Keratinocyte (primary cell): ENCODE measurements around the gene NRARP. TPM values are rescaled to one million over a fixed set of nuclear protein-coding genes. Genes with fewer than 3 reads are reported as not detected.

Source experiments
- DNase-seq: peaks from one replicate; pipeline ENCODE4 v3.0.0-alpha.2; 2011; ENCODE audit warnings: low read depth, missing footprints, low spot score
- FAIRE-seq: peaks from 2 replicates; lab custom pipeline; 2011; peaks lifted over from hg19 to GRCh38; lab: Jason Lieb, UNC
- H2AFZ ChIP-seq: 2 replicates; pipeline ENCODE4 v1.6.0; 2012; ENCODE audit warnings: low read length, control low read depth, inconsistent platforms; ENCODE audit not compliant: control insufficient read depth
- H3K27ac ChIP-seq: 2 replicates; pipeline ENCODE4 v1.5.1; 2011; ENCODE audit warnings: low read length; ENCODE audit not compliant: control insufficient read depth, insufficient read depth
- H3K27me3 ChIP-seq: 3 replicates; pipeline ENCODE4 v1.6.0; 2011; ENCODE audit warnings: low read length; ENCODE audit not compliant: control insufficient read depth, insufficient read depth; ENCODE audit errors: extremely low read depth
- H3K36me3 ChIP-seq, 2 experiments: 2 replicates in 1 of 2; 3 replicates in 1 of 2; pipeline ENCODE4 v1.5.1; 2011; ENCODE audit warnings: low read length in 2 of 2, mild to moderate bottlenecking in 1 of 2; ENCODE audit not compliant: control insufficient read depth in 2 of 2, insufficient read depth in 2 of 2; ENCODE audit errors: extremely low read depth in 1 of 2
- H3K4me1 ChIP-seq: 3 replicates; pipeline ENCODE4 v1.5.1; 2011; ENCODE audit warnings: low read length; ENCODE audit not compliant: control insufficient read depth, insufficient read depth; ENCODE audit errors: extremely low read depth
- H3K4me2 ChIP-seq: 3 replicates; pipeline ENCODE4 v1.6.0; 2011; ENCODE audit warnings: low read depth, low read length; ENCODE audit not compliant: control insufficient read depth, insufficient read depth; ENCODE audit errors: extremely low read depth
- H3K4me3 ChIP-seq, 3 experiments: fragments of 200-600 bp in 1 of 3; sonication (generic) in 1 of 3; 2 replicates in 2 of 3; 3 replicates in 1 of 3; pipeline ENCODE4 v1.5.1; 2011 to 2016; ENCODE audit warnings: low read length in 3 of 3, mild to moderate bottlenecking in 3 of 3, control low read depth in 2 of 3, inconsistent platforms in 1 of 3, low read depth in 1 of 3, mixed read lengths in 1 of 3, mixed run types in 1 of 3, moderate library complexity in 1 of 3; ENCODE audit not compliant: control insufficient read depth in 2 of 3, insufficient read depth in 2 of 3; ENCODE audit errors: extremely low read depth in 1 of 3
- H3K79me2 ChIP-seq: 2 replicates; pipeline ENCODE4 v1.6.0; 2012; ENCODE audit warnings: low read length; ENCODE audit not compliant: control insufficient read depth, insufficient read depth
- H3K9ac ChIP-seq: 3 replicates; pipeline ENCODE4 v1.6.0; 2011; ENCODE audit warnings: low read length; ENCODE audit not compliant: control insufficient read depth, insufficient read depth; ENCODE audit errors: extremely low read depth
- H3K9me1 ChIP-seq: 3 replicates; pipeline ENCODE4 v1.6.0; 2011; ENCODE audit warnings: low read length; ENCODE audit not compliant: control insufficient read depth, insufficient read depth; ENCODE audit errors: extremely low read depth
- H3K9me3 ChIP-seq: 2 replicates; pipeline ENCODE4 v1.5.1; 2012; ENCODE audit warnings: low read depth, low read length; ENCODE audit not compliant: control insufficient read depth
- H4K20me1 ChIP-seq: 3 replicates; pipeline ENCODE4 v1.6.0; 2011; ENCODE audit warnings: low read length; ENCODE audit not compliant: control insufficient read depth, insufficient read depth; ENCODE audit errors: extremely low read depth
- EZH2 ChIP-seq: IDR thresholded peaks from one replicate; pipeline ENCODE4 v1.6.1; 2012; ENCODE audit warnings: inconsistent platforms, mild to moderate bottlenecking, low read length, moderate library complexity
- dilution Hi-C: fragments of 300-500 bp; cut with MboI; formaldehyde crosslinking; loops from one replicate; pipeline ENCODE4 v1.7.0; 2020; ENCODE audit warnings: low sequenced_read_pairs; ENCODE audit not compliant: extremely low pct_ligation_motif_present
- polyA plus RNA-seq, 5 experiments: library from polyadenylated mRNA; depleted of rRNA in 3 of 5; stranded (reverse) in 3 of 5; stranded (forward) in 1 of 5; unstranded in 1 of 5; fragments of >200 nt; gene quantifications; 1 replicate in 1 of 5; 2 replicates in 3 of 5; 3 replicates in 1 of 5; pipeline versions ENCODE4 v1.2.1 to v1.2.3, GENCODE V29; 2011 to 2012; ENCODE audit warnings: missing spikeins in 2 of 5, low read depth in 1 of 5, low replicate concordance in 1 of 5
- TF ChIP-seq, protein P1 (sequence below), 3 experiments: IDR thresholded peaks in 1 of 3; conservative IDR thresholded peaks in 1 of 3; optimal IDR thresholded peaks in 1 of 3; 2 replicates in 2 of 3; 3 replicates in 1 of 3; pipeline versions ENCODE3 to v1.5.1; 2011; ENCODE audit warnings: low read length in 3 of 3, mild to moderate bottlenecking in 3 of 3, moderate library complexity in 2 of 3, control low read depth in 1 of 3, inconsistent platforms in 1 of 3; ENCODE audit not compliant: insufficient read depth in 2 of 3; ENCODE audit errors: extremely low read depth in 1 of 3

NRARP gene
- polyA plus RNA-seq, 1 donor (not counting 4 experiments of a cell fraction or from before 2014, with no cell fraction given), result 2.4 TPM

DNA sequence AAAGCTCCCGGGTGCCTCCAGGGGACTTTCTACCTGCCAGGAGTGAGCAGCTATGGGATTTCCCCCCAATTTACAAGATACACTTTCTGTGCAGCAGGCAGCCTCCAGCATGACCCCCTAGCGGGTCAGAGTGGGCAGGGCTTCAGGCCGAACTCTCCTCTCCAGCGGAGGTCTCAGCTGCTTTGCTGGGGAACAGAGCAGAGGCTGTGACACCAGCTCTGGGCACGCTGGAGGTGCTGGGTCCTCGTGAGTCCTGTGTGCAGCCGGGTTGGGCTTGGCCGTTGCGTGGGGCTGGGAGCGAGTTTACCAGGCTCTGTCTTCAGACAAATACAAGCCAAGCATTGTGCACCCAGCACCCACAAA lies 2.9 kb downstream of the NRARP start:
- Histone ChIP-seq H4K20me1 (no peaks in the 10 kb centered on the region), H3K36me3 (no peaks in the 10 kb centered on the region), H2AFZ (no peak overlapping the region), H3K79me2 (no peaks in the 10 kb centered on the region), H3K9me1 (no peaks in the 10 kb centered on the region), H3K27me3 (peaks cover 17% of the 10 kb centered on the region), H3K4me3 (no peak overlapping the region), H3K9ac (no peak overlapping the region), H3K27ac (no peak overlapping the region), H3K4me2 (no peak overlapping the region), H3K9me3 (no peaks in the 10 kb centered on the region), H3K4me1 (peaks cover 19% of the 10 kb centered on the region)
- FAIRE-seq (no peak), DNase-seq (no peak)
- TF ChIP-seq, protein P1, sequence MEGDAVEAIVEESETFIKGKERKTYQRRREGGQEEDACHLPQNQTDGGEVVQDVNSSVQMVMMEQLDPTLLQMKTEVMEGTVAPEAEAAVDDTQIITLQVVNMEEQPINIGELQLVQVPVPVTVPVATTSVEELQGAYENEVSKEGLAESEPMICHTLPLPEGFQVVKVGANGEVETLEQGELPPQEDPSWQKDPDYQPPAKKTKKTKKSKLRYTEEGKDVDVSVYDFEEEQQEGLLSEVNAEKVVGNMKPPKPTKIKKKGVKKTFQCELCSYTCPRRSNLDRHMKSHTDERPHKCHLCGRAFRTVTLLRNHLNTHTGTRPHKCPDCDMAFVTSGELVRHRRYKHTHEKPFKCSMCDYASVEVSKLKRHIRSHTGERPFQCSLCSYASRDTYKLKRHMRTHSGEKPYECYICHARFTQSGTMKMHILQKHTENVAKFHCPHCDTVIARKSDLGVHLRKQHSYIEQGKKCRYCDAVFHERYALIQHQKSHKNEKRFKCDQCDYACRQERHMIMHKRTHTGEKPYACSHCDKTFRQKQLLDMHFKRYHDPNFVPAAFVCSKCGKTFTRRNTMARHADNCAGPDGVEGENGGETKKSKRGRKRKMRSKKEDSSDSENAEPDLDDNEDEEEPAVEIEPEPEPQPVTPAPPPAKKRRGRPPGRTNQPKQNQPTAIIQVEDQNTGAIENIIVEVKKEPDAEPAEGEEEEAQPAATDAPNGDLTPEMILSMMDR (optimal IDR thresholded peaks at IDR 0.05 in 1 of 3, IDR thresholded peaks at IDR 0.05 in 1 of 3, conservative IDR thresholded peaks at IDR 0.05 in 1 of 3; ENCODE audit: extremely low read depth in 1 of 3, insufficient read depth in 2 of 3, low read length in 3 of 3), result no peak
- no peak for TF ChIP-seq EZH2
- dilution Hi-C loops, result no loop called here

DNA sequence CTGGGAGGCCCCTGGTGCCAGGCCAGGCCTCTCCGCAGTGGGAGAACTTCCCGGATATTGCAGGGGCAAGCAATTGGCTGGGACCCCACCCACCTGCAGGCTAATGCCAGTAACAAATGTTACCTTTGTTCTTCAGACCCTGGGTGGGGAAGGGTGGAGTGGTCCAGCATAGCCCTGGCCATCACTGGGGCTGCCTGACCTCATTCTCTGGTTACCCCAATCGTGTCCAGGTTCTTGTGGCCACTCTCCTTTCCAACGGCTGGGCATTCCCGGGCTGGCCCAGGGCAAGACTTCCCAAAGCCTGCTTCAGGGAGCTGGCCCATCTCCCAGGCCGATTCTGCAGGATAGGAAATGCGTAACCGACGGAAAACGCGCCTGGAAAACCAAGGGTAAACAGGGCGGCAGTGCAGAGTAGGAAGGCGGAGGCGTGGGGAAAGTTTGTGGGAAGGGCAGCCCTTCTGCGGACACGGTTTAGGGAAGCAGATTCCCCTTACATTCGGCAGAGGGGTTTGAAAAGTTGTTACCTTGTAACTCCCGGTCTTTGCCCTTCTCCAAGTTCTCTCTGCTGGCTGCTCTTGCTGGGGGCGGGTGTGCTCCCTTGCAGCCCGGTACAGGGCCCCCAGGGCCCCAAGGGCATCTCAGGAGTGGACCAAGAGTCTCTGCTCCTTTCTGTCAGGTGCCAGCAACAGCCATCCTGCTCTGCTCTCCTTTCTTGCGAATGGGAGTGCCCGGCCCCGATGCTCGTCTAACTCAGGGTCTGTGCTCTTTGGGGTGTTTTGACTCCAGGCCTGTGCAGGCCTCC lies 3.5 kb downstream of the NRARP start:
- H3K9me3 ChIP-seq, result no peaks in the 10 kb centered on the region
- H3K79me2 ChIP-seq, result no peaks in the 10 kb centered on the region
- no peak overlapping the region for H3K27ac ChIP-seq
- TF ChIP-seq EZH2, result no peak
- TF ChIP-seq, protein P1 (optimal IDR thresholded peaks at IDR 0.05 in 1 of 3, IDR thresholded peaks at IDR 0.05 in 1 of 3, conservative IDR thresholded peaks at IDR 0.05 in 1 of 3; ENCODE audit: extremely low read depth in 1 of 3, insufficient read depth in 2 of 3, low read length in 3 of 3), result no peak
- peaks cover 21% of the 10 kb centered on the region for H3K27me3 ChIP-seq
- H3K4me3 ChIP-seq, result no peak overlapping the region
- dilution Hi-C loops, result no loop called here
- H3K4me2 ChIP-seq, result no peak overlapping the region
- H3K9ac ChIP-seq, result no peak overlapping the region
- DNase-seq, result no peak
- H4K20me1 ChIP-seq, result no peaks in the 10 kb centered on the region
- no peak for FAIRE-seq
- H3K9me1 ChIP-seq, result no peaks in the 10 kb centered on the region
- peaks cover 18% of the 10 kb centered on the region for H3K4me1 ChIP-seq
- no peak overlapping the region for H2AFZ ChIP-seq
- no peaks in the 10 kb centered on the region for H3K36me3 ChIP-seq
